ENCODE data around the gene UBR7. TPM values are rescaled to one million over a fixed set of nuclear protein-coding genes. Genes with fewer than 3 reads are reported as not detected.

UBR7 gene
- total and polyA plus RNA-seq, 2 experiments from 2014 or later = 12.4 to 45.3 TPM

DNA sequence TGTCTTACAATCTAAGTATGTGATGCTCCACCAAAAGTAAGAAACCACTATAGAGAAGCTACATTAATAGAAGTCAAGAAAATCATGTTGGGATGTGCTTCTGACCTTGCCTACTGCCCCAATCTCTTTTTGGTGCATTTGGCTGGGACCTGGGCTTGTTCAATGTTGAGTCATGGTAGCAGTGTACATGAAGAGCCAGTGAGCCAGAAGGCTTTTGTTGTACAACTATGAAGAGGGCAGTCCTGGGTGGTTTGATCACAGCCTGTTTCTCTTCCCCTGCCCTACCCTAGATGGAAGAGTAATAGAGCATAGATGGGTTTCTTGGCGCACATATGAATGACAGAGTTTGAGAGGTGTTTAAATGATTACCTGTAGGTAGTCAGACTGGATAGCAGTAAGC, 56.4 kb downstream of the UBR7 start (continued):
- TF ChIP-seq, protein P1, sequence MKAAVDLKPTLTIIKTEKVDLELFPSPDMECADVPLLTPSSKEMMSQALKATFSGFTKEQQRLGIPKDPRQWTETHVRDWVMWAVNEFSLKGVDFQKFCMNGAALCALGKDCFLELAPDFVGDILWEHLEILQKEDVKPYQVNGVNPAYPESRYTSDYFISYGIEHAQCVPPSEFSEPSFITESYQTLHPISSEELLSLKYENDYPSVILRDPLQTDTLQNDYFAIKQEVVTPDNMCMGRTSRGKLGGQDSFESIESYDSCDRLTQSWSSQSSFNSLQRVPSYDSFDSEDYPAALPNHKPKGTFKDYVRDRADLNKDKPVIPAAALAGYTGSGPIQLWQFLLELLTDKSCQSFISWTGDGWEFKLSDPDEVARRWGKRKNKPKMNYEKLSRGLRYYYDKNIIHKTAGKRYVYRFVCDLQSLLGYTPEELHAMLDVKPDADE (IDR thresholded peaks at IDR 0.05) = no peak
- TF ChIP-seq NANOG (IDR thresholded peaks at IDR 0.05; ENCODE audit: borderline replicate concordance) (no peak), POLR2AphosphoS5 (IDR thresholded peaks at IDR 0.05; ENCODE audit: low read depth) (no peak), EZH2 (IDR thresholded peaks at IDR 0.05; ENCODE audit: low read depth, unreplicated experiment) (no peak), STAT1 (IDR thresholded peaks at IDR 0.05; ENCODE audit: unreplicated experiment) (no peak)
- TF ChIP-seq, protein P2, sequence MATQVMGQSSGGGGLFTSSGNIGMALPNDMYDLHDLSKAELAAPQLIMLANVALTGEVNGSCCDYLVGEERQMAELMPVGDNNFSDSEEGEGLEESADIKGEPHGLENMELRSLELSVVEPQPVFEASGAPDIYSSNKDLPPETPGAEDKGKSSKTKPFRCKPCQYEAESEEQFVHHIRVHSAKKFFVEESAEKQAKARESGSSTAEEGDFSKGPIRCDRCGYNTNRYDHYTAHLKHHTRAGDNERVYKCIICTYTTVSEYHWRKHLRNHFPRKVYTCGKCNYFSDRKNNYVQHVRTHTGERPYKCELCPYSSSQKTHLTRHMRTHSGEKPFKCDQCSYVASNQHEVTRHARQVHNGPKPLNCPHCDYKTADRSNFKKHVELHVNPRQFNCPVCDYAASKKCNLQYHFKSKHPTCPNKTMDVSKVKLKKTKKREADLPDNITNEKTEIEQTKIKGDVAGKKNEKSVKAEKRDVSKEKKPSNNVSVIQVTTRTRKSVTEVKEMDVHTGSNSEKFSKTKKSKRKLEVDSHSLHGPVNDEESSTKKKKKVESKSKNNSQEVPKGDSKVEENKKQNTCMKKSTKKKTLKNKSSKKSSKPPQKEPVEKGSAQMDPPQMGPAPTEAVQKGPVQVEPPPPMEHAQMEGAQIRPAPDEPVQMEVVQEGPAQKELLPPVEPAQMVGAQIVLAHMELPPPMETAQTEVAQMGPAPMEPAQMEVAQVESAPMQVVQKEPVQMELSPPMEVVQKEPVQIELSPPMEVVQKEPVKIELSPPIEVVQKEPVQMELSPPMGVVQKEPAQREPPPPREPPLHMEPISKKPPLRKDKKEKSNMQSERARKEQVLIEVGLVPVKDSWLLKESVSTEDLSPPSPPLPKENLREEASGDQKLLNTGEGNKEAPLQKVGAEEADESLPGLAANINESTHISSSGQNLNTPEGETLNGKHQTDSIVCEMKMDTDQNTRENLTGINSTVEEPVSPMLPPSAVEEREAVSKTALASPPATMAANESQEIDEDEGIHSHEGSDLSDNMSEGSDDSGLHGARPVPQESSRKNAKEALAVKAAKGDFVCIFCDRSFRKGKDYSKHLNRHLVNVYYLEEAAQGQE (IDR thresholded peaks at IDR 0.05; ENCODE audit: unreplicated experiment) = no peak
- TF ChIP-seq, protein P3, sequence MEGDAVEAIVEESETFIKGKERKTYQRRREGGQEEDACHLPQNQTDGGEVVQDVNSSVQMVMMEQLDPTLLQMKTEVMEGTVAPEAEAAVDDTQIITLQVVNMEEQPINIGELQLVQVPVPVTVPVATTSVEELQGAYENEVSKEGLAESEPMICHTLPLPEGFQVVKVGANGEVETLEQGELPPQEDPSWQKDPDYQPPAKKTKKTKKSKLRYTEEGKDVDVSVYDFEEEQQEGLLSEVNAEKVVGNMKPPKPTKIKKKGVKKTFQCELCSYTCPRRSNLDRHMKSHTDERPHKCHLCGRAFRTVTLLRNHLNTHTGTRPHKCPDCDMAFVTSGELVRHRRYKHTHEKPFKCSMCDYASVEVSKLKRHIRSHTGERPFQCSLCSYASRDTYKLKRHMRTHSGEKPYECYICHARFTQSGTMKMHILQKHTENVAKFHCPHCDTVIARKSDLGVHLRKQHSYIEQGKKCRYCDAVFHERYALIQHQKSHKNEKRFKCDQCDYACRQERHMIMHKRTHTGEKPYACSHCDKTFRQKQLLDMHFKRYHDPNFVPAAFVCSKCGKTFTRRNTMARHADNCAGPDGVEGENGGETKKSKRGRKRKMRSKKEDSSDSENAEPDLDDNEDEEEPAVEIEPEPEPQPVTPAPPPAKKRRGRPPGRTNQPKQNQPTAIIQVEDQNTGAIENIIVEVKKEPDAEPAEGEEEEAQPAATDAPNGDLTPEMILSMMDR (conservative IDR thresholded peaks at IDR 0.05; ENCODE audit: low read depth in 2 of 2) = no peak

DNA sequence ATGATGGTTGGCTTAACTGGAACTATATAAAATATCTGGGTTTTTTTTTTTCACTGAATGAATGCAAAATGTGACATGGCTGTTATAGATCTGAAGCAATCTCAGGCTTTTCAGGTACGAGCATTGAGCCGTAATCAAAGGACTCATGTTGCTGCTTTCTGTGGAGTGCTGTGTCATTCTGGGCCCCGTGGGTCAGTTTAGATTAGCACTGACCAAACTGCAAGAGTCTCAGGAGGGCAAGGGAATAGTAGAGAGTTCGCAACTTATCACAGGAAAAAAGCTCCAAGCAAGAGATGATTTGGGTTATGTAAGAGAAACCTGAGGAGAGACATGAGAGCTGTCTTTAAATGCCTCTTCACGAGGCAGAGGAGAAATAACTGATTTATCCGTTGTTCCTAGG, 59.1 kb downstream of the UBR7 start:
- Histone ChIP-seq H3K27me3 (ENCODE audit: insufficient read depth) (no peaks in the 10 kb centered on the region), H3K36me3 (ENCODE audit: insufficient read depth) (peaks cover 7% of the 10 kb centered on the region; the same call in 1 of the 2 replicates), H4K20me1 (replicated peaks; ENCODE audit: insufficient read depth) (peaks cover 2% of the 10 kb centered on the region), H3K9me2 (ENCODE audit: insufficient read depth) (no peaks in the 10 kb centered on the region), H3K4me3 (no peak overlapping the region), H3K4me2 (no peak overlapping the region), H2AFZ (no peak overlapping the region), H3K79me2 (replicated peaks; ENCODE audit: insufficient read depth) (peaks cover 22% of the 10 kb centered on the region; the same call in 1 of the 2 replicates), H3F3A (replicated peaks; ENCODE audit: low read depth) (no peaks in the 10 kb centered on the region), H3K4me1 (ENCODE audit: insufficient read depth) (no peaks in the 10 kb centered on the region), H3K27ac (ENCODE audit: low read depth) (no peak overlapping the region)
- Mint-ChIP-seq H3K27me3 (ENCODE audit: insufficient read depth, low read depth, poor library complexity) (no peaks in the 10 kb centered on the region), H3K4me3 (no peak overlapping the region), H3K4me1 (peaks cover 15% of the 10 kb centered on the region), H3K36me3 (ENCODE audit: low read depth) (peaks cover 7% of the 10 kb centered on the region; the same call in 2 of the 3 replicates), H3K27ac (peak overlapping the region; percentile 29; the same call in 1 of the 2 replicates), H3K9me3 (no peaks in the 10 kb centered on the region)
- TF ChIP-seq, protein P2 (IDR thresholded peaks at IDR 0.05; ENCODE audit: unreplicated experiment) = no peak
- TF ChIP-seq STAT1 (IDR thresholded peaks at IDR 0.05; ENCODE audit: unreplicated experiment) (no peak), POLR2AphosphoS5 (IDR thresholded peaks at IDR 0.05; ENCODE audit: low read depth) (no peak), JUNB (IDR thresholded peaks at IDR 0.05; ENCODE audit: unreplicated experiment) (no peak), EZH2 (IDR thresholded peaks at IDR 0.05; ENCODE audit: low read depth, unreplicated experiment) (no peak), CREB1 (CRISPR knock-in tag; IDR thresholded peaks at IDR 0.05; ENCODE audit: low read depth) (no peak), EZH2phosphoT487 (IDR thresholded peaks at IDR 0.05; ENCODE audit: unreplicated experiment) (no peak), ZNF331 (CRISPR knock-in tag; IDR thresholded peaks at IDR 0.05; ENCODE audit: low read depth) (no peak), NANOG (IDR thresholded peaks at IDR 0.05; ENCODE audit: borderline replicate concordance) (no peak)
- TF ChIP-seq, protein P1 (IDR thresholded peaks at IDR 0.05) = no peak
- ATAC-seq (no peak), DNase-seq (ENCODE audit: low spot score) (no peak)

Data from GM23338 (cell line).